GM10248 (cell line): ENCODE results near the gene GJC2.

Experiments used
- CTCF ChIA-PET: fragments of 300-600 bp; sonication (Branson Sonifier 250); formaldehyde crosslinking; extraction: SDS; loops from one replicate; lab custom pipeline; 2021; ENCODE audit warnings: antibody characterized with exemption; lab: Yijun Ruan, JAX
- POLR2A ChIA-PET: fragments of 350-650 bp; sonication (Branson Sonifier 250); formaldehyde crosslinking; extraction: SDS; loops from one replicate; lab custom pipeline; 2020; ENCODE audit warnings: antibody characterized with exemption; lab: Yijun Ruan, JAX
- DNase-seq: peaks from one replicate; pipeline ENCODE4 v3.0.0; 2012; ENCODE audit errors: extremely low spot score
- TF ChIP-seq, protein P1 (sequence below): IDR thresholded peaks from 2 replicates; pipeline ENCODE4 v1.5.1; 2012; ENCODE audit warnings: mild to moderate bottlenecking, low read depth; ENCODE audit errors: extremely low read depth, missing control alignments, control extremely low read depth

GJC2 gene

DNA sequence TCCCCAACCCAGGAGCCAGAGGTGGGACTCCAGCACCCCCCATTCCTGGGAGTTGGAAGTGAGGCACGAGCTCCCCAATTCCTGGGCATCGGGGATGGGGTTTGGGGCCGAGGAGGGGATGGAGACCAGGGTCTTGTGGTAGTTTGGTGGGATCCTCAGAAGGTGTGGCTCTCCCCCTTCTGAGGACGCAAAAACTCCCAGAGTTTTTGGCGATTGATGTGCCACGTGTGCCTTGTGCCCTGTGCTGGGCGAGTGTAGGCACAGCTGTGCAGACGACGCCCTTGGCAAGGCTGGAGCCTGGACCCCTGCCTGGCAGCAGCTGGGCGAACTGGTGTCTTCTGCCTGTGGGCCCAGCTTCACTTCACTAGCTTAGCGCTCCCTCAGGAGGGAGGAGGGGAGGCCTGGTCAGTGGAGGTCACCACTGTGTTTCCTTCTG, 7.0 kb upstream of the GJC2 start:
- CTCF ChIA-PET = interaction anchor here (0.7 to 4.9 kb wide), 6 partner anchors 9 to 26 kb away, joined by 3 to 41 read pairs (median 6); partner anchors contain the start of gene IBA57
- no peak for DNase-seq
- TF ChIP-seq, protein P1, sequence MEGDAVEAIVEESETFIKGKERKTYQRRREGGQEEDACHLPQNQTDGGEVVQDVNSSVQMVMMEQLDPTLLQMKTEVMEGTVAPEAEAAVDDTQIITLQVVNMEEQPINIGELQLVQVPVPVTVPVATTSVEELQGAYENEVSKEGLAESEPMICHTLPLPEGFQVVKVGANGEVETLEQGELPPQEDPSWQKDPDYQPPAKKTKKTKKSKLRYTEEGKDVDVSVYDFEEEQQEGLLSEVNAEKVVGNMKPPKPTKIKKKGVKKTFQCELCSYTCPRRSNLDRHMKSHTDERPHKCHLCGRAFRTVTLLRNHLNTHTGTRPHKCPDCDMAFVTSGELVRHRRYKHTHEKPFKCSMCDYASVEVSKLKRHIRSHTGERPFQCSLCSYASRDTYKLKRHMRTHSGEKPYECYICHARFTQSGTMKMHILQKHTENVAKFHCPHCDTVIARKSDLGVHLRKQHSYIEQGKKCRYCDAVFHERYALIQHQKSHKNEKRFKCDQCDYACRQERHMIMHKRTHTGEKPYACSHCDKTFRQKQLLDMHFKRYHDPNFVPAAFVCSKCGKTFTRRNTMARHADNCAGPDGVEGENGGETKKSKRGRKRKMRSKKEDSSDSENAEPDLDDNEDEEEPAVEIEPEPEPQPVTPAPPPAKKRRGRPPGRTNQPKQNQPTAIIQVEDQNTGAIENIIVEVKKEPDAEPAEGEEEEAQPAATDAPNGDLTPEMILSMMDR = no peak
- POLR2A ChIA-PET = no interaction called here

DNA sequence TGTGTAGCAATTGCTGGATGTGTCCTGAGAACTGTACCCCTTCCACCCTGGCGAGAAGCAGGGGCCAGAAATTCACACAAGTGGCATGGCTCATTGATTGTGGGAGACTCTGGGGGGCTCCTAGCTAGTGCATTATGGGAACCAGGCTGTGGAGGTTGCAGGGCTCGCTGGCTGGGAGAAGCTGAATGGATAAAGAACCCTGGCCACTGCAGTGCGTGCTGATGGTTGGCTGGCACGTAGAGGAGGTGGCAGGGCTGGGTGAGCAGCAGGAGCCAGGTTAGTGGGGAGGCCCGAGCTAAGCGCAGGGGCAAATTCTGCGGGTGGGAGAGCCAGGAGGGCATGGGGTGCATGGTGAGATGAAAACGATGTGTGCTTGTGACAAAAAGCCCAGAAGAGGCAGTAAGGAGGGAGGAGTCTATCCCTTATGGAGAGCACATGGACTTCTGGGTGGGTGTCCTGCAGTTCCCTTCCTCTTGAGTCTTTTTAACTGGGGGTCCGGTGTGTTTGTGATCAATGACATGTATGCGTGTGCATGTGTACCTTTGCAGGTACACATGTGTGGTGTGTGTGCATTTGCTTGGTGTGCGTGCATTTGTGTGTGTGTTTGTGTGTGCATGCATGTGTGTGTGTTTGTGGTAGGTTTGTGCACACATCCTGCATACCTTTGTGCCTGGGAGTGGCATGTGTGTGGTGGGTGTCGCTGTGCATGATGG, 6.1 kb upstream of the GJC2 start:
- peak; percentile 11 for DNase-seq
- TF ChIP-seq, protein P1 = no peak
- CTCF ChIA-PET = interaction anchor here (0.7 to 4.9 kb wide), 5 partner anchors 8 to 25 kb away, joined by 3 to 41 read pairs (median 6); partner anchors contain the start of gene IBA57
- POLR2A ChIA-PET = no interaction called here

DNA sequence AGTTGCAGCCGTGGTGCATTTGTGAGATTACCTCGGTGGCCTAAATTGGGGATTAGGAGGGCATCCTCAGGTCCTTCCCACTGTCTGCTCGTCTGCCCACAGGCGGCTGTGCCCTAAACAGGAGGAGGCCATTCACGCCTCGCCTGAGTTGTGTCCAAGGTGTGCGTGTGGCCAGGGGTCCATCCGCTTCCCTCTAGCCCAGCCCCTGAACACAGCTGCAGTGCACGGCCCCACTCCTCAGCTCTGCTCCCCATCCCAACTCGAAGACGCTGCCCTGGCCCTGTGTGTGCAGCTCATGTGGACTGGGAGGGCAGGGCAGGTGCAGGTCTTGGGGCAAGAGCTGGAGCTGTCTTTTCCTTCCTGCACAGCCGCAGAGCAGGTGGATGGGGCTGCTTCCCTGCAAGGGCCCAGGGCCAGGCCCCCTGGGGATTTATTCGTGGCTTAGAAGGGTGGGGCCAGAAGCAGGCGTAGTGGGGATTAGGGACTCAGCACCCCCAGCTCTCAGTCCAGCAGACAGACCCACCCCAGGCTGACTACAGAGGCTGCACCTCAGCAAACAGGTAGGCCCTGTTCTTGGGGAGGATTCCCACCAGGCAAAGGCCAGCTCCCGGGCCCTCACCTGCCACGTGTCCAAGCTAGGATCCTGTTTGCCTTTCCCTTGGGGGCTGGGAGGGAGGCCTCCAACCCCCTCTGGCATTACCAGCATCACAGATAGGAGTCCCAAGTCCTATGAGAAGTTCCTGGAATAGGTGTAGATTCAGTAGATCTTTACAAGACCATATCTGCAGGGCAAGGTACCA, 5.3 kb upstream of the GJC2 start:
- peak; percentile 10 for DNase-seq
- POLR2A ChIA-PET = no interaction called here
- TF ChIP-seq, protein P1 = no peak
- CTCF ChIA-PET = interaction anchor here (2.0 to 4.9 kb wide), 2 partner anchors 10 to 21 kb away, joined by 5 to 41 read pairs; partner anchors contain the start of gene IBA57

DNA sequence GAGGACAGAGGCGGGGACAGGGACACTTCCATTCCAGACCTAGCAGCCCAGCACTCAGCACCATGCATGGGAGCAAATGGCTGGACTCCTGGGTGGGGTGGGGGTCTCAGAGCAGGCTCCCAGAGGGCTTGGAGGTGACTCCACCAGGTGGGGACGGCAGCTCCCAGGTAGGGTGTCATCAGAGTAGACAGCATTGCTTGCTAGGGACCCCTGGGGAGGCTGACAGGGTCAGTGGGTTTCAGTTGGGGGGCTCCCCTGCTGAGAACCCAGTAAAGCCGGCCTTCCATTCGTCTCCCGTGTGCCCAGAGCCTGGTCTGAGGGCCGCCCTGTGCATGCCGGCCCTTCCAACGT, 4.8 kb upstream of the GJC2 start:
- DNase-seq = no peak
- ChIA-PET CTCF (interaction anchor here (4.9 kb wide), 1 partner anchor 20 kb away, joined by 41 read pairs; the partner anchor contains the start of gene IBA57), POLR2A (no interaction called here)
- TF ChIP-seq, protein P1 = no peak

DNA sequence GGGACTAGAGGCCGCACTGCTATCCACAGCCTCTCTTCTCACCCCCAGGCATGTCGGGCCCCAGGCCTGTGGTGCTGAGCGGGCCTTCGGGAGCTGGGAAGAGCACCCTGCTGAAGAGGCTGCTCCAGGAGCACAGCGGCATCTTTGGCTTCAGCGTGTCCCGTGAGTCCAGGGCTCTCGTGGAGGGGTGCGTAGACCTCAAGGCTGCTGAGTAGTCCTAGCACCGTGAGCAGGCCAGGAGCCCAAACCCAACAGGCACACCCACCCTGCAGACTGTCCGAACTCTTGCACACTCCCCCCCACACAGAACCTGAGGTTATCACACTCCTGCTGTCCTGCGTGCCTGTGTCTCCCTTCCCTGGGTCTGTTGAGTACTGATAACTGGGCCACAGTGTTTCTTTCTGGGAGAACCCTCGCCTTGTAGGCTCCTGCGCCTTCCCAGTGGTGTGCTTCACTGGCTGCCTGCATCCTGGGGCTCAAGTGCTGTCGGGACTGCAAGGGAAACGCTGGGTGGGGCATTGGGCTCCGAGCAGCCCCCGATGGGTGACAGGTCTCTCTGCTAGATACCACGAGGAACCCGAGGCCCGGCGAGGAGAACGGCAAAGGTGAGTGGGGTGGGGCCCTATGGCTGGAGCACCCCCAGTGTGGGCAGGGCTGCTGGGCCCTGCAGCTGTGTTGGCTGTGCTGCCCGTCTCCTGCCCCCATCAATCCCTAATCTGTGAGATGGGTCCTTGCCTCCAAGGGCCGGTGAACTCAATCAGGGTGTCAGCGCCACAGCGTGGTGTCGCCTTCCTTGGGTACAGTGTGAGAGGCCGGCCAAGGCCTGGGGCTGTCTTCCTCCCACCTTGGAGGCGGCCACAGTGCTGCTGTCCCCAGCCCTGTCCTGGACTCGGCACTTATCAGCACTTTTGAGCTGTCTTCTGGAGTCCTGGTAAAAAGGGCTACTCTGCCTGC, 4.0 kb upstream of the GJC2 start:
- ChIA-PET POLR2A (no interaction called here), CTCF (interaction anchor here (1.0 to 4.9 kb wide), 2 partner anchors 14 to 20 kb away, joined by 3 to 41 read pairs; partner anchors contain the start of gene IBA57)
- TF ChIP-seq, protein P1 = no peak
- DNase-seq = peak; percentile 7
